ENCODE data around the gene ECI1.

The ECI1 gene

GRCh38 chr16:2233872-2234812 lies 17.2 kb downstream of the ECI1 start:
- no peak for DNase-seq

GRCh38 chr16:2233046-2233775 lies 18.2 kb downstream of the ECI1 start:
- no peak for DNase-seq

GRCh38 chr16:2232094-2232990 lies 19.0 kb downstream of the ECI1 start:
- no peak for DNase-seq

GRCh38 chr16:2231016-2231931 lies 20.1 kb downstream of the ECI1 start:
- no peak for DNase-seq

GRCh38 chr16:2230376-2230775 lies 21.0 kb downstream of the ECI1 start:
- DNase-seq = no peak

- DNase-seq = no peak
These were observed 21.6 kb downstream of the ECI1 start for GRCh38 chr16:2229632-2230250.

GRCh38 chr16:2229091-2229490 lies 22.3 kb downstream of the ECI1 start:
- DNase-seq = no peak

- no peak for DNase-seq
These were observed 23.1 kb downstream of the ECI1 start for GRCh38 chr16:2228161-2228824.

GRCh38 chr16:2226918-2227317 lies 24.5 kb downstream of the ECI1 start:
- no peak for DNase-seq

GRCh38 chr16:2226245-2226793 lies 25.1 kb downstream of the ECI1 start:
- no peak for DNase-seq

- DNase-seq = no peak
These were observed 27.4 kb downstream of the ECI1 start for GRCh38 chr16:2223942-2224486.

- peak; percentile 92 for DNase-seq
These were observed 28.0 kb downstream of the ECI1 start, which contains the start of gene E4F1 for GRCh38 chr16:2223221-2223941. E4F1 (plus strand) TSS chr16:2223591; CDS start chr16:2223614, 23 bp downstream.

GRCh38 chr16:2216330-2216729 lies 35.1 kb downstream of the ECI1 start:
- DNase-seq = no peak

GRCh38 chr16:2214719-2214968 lies 36.7 kb downstream of the ECI1 start, which contains the start of gene PGP:
PGP (minus strand) TSS chr16:2214840; CDS start chr16:2214777, 63 bp downstream.
- no peak for DNase-seq

- DNase-seq = peak; percentile 72
These were observed 37.3 kb downstream of the ECI1 start for GRCh38 chr16:2213817-2214718.

GRCh38 chr16:2212362-2213324 lies 38.7 kb downstream of the ECI1 start:
- DNase-seq = no peak

GRCh38 chr16:2211923-2212347 lies 39.5 kb downstream of the ECI1 start:
- DNase-seq = no peak

Data from right kidney (tissue), 1 donor.